Eye (tissue), 1 donor: ENCODE results near the gene TLE3.

Experiments
- DNase-seq: peaks from one replicate; pipeline ENCODE4 v3.0.0-alpha.2; 2015

Gene TLE3

GRCh38 chr15:70061696-70062270, 35.9 kb downstream of the TLE3 start:
- no peak for DNase-seq

DNA sequence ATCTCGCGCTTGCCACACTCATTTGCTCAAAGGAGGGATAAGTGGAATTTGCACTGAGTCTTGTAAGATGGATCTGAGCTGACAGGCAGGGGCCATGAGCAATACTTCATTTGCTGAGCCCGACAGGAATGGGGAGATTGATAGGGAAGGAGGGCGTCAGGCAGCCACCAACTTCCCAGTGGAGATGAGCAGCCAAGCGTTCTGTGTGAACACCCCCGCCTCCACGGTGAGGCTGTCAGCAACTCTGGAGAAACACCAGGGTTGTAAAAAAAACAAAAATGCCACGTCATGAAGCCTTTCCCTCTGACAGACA, 36.8 kb downstream of the TLE3 start:
- peak; percentile 88 for DNase-seq

GRCh38 chr15:70060214-70060992, 37.3 kb downstream of the TLE3 start:
- no peak for DNase-seq

GRCh38 chr15:70059476-70060213, 38.1 kb downstream of the TLE3 start:
- DNase-seq = no peak

- DNase-seq = no peak
These were observed 38.9 kb downstream of the TLE3 start for GRCh38 chr15:70058642-70059360.

DNA sequence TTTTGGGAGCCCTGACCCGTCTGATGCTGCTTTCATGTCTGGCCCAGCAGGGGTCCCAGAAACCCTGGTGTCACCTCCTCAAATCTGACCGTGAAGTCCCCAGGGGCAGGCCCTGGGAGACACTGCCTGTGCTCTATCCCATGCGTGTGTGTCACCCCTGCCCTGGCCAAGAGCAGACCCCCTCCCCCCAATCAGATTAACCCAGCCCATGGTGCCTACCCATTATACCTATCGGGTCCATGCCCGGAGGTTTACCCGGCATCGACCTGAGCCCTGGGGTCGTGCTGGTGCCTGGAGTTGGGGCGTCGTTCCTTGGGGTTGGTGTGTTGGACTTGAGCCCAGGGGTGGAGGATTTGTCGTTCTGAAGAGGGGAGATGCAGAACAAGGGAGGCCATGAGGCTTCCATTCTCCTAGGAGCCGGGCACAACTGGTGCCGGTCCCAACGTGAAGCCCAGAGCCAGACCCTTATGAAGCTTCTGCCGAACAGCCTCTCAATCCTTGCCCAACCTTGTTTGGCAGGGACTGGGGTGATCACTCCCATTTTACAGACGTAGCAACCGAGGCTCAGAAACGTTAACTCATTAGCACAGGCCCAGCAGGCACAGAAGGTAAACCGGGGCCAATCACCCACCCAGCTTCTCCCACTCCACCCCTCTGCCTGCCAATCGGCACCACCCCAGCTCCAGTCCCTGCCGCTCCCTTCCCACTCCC, 39.6 kb downstream of the TLE3 start:
- no peak for DNase-seq

GRCh38 chr15:70056091-70056680, 41.5 kb downstream of the TLE3 start:
- DNase-seq = no peak

DNA sequence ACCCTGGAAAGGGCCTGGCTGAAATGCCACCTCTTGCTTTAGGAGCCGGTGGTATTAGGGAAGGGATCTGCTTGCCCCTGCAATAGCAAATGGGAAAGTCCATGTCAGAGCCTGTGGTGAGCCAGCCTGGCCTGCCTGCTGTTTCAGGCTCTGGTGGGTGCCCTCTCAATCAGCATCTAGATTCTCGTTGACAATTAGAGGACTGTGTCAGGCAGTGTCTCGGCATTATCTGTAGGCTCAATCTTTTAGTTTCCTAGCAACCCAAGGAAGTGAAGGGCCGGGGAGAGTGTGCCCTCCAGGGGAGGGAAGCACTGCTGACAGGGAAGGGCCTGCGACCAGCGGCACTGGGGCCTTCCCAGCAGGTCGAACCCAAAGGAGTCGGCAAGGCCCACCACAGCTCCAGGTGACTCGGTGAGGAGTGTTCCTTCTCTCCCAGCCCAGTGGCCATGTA, 42.1 kb downstream of the TLE3 start:
- no peak for DNase-seq

DNA sequence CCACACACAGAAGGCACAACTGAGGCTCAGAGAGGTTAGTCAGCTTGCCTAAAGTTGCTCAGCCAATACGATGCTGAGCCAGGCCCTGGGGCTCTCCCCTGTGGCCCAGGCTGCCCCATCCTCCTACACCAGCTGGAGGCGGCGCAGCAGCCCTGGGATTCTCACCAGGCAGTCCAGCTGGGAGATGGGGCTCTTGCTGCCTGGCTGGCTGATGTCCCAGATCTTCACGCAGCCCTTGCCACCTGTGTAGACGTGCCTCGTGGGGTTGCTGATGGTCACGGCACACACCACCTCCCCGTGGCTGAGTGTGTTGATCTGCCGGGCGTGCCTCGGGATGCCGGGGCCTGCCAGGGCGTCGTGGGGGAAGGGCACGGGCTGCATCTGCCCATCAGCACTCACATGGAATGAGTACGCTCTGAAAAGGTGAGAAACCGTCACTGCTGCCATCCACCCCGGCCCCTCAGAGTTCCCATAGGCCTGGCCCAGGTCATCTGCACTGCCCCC, 42.8 kb downstream of the TLE3 start:
- no peak for DNase-seq

GRCh38 chr15:70054366-70054765, 43.4 kb downstream of the TLE3 start:
- no peak for DNase-seq

DNA sequence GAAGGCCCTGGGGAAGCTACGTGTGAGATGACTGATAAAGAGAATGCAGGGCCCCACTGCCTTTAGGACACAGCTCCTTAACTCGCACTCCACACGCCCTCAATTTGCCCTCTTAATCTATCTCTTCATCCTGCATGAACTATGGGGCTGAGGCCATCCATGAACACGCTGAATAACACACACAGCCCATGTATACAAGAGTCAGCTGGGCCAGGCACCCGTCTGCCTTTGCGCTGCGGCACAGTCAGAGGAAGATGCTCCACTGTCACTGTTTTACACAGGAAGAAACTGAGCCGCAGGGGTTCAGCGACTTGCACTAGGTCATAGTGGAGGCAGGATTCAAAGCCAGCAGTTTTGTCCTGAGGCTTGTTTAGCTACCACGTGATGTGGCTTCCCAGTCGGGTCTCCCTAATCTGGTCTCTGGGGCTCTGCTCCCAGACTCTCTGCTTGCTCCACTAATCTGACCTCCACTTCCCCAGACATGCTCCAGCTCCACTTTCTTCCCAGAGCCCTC, 43.9 kb downstream of the TLE3 start:
- no peak for DNase-seq

DNA sequence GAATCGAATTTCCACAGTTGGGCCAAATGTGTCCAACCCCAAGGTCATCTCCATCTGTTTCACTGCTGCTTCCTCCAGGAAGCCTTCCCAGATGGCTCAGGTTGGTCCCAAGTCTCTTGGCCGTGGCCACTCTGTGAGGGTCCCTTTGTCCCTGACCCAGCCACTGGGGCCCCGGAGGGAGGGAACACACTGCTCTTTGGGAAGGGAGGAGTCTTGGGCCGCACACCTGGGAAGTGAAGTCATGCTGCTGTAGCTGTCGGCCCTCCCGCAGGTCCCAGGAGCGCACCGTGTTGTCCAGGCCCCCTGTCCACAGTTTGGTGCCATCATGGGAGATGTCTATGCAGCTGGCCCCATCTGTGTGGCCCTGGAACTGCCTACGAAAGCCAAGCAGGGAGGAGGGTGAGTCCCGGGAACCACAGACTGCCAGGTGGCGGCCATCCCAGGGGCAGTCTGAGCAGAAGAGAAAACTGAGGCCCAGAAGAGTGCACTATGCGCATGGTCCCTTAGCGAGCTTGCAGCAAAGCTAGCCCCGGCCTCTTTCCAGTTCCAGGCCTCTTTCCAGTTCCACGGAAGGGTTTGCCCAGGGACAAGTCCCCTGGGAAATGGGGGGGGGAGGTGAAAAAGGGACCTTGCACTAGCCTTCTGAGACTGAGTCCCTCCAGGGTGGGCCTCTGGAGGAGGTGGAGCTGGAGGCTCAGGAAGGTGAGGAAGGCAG, 44.6 kb downstream of the TLE3 start:
- DNase-seq = no peak

DNA sequence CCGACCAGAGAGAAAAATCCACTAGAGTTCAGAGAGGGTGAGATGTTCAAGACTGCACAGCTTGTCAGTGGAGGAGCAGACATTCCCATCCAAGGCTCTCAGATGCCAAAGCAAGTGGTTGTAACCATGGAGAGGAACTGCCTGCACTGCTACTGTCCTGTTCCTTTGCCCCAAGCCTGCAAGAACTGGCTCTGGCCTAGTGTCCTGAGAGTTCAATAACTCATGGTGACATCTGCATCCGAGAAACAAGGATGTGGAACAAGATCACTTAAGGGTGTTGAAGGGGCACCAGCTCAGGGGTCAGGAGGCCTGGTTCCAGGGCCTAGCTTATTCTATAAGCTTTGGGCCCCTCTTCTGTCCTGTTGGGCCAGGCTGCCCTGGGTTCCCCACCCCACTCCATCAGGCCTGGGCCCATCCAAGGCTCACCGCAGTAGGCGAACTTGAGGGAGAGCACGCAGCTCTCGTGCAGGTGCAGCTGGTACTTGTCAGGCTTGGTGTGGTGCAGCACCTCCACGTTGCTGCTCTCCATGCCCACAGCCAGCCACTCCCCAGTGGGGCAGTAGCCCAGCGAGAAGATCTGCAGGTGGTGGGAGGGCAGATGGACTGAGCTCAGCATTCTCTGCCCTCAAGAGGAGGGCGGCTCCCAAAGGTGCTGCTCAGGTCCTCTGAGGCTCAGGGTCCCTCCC, 45.6 kb downstream of the TLE3 start:
- no peak for DNase-seq

GRCh38 chr15:70050970-70051369, 46.7 kb downstream of the TLE3 start:
- no peak for DNase-seq

GRCh38 chr15:70050441-70050840, 47.3 kb downstream of the TLE3 start:
- peak; percentile 48 for DNase-seq

- DNase-seq = peak; percentile 75
These were observed 47.9 kb downstream of the TLE3 start for GRCh38 chr15:70049701-70050301.

GRCh38 chr15:70048578-70049514, 48.9 kb downstream of the TLE3 start:
- DNase-seq = no peak

DNA sequence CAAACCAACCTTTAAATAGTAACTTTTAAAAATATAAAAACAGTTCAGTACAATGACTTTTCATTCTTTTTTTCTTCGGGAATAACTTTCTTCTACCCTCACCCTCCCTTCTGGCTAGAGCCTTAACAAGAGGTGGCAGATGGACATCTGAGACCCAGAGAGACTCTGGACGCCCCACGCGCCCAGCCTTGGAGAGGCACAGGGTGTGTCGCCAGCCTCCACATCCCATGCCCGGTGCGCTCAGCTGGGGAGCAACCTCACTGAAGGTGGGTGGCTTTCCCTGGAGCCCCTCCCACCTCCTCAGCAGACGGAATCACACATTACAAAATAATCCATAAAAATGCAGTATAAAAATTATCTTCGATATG, 49.5 kb downstream of the TLE3 start:
- DNase-seq = no peak
